NAMALWA (cell line): ENCODE data around the gene PRPF40B.

ENCODE experiments used
- DNase-seq: peaks from one replicate; pipeline ENCODE4 v3.0.0-alpha.2; 2015; ENCODE audit warnings: low spot score

The PRPF40B gene

DNA sequence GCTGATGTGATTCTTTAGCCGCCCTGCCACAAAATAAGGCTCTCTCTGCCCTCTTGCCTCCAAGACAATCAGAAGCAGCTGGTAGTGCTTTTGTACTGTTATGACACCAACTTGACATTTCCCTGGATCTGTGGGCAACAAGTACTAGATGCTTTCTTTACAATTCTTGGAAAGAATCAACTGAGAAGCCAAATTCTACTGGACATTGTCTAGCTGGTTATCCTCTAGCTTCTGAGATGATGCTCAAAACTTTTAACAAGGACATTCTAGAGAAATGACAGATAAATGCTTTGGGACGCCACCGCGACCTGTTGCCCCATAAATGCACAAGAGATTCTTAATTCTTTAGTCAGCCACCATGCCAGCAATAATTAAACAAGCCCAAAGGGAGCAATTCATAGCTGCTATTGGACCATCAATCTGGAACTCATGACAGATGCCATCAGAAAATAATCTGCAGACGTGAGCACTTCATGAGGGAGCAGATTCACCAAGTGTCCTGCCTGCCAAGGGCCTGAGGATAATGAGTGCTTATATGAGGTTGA is 61.0 kb downstream of the PRPF40B start:
- DNase-seq = no peak

DNA sequence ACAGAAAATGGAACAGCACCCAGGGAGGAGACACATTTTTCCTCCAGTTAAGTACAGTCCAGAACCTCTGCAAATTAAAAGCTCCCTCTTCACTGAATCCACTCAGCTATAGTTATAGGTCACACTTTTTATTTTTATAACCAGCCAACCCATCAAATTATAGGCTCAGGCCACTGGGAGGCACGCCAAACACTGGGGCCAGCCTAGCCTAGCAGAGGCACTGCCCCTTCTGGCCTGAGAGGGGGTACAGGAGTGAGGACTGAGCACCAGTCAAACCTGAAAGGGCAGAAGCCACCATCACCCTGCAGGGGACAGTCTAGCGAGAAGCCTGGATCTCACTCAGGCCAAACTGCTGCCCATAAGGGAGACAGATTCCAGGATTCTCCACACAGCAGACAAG is 64.6 kb downstream of the PRPF40B start:
- DNase-seq = no peak

DNA sequence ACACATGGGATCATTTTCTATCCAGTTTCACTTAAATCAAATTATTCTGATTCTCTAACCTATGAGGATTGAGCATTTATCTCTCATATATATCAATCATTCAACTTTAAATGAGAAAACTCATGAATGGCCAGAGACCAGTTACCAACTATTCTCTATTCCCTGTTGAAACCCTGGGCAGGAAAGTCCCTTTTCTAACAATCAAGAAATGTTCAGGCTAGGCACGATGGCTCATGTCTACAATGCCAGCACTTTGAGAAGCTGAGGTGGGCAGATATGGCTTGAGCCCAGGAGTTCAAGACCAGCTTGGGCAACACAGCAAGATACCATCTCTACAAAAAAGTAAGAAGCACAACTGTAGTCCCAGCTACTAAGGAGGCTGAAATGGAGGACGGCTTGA is 65.9 kb downstream of the PRPF40B start:
- DNase-seq = no peak

DNA sequence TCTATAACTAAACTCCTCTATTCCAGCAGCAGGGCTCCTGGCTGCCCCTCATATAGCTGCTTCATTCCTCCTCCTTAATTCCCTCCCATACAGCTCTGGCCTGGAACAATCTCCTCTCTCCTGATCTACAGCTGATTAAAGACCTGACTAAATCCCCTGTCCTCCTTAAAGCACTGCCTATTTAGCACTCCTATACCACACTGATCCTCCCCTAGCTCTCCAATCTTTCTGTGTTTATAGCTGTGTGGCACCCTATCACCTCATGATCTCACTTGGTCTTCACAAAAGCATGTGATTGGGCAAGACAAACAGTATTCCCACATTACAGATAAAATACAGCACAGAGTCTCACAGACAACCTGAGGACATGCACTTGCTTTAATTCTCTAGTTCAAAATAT is 66.4 kb downstream of the PRPF40B start:
- no peak for DNase-seq

DNA sequence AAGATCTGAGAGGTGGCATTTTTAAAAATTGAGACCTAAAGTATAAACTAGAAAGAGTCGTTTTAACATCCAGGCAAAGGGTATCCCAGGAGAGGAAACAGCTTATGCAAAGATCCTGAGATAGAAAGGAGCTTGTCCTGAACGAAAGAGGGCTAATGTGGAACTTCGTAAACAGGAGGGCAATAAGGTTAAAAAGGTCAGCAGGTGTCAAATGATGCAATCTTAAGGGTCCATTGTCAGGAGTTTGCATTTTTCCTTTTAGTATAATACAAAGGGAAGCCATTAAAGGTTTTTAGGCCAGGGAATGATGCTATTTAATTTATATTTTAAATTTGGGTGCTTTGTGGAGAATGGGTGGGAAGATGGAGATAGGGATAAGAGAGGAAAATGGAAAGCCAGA is 69.5 kb downstream of the PRPF40B start:
- no peak for DNase-seq

DNA sequence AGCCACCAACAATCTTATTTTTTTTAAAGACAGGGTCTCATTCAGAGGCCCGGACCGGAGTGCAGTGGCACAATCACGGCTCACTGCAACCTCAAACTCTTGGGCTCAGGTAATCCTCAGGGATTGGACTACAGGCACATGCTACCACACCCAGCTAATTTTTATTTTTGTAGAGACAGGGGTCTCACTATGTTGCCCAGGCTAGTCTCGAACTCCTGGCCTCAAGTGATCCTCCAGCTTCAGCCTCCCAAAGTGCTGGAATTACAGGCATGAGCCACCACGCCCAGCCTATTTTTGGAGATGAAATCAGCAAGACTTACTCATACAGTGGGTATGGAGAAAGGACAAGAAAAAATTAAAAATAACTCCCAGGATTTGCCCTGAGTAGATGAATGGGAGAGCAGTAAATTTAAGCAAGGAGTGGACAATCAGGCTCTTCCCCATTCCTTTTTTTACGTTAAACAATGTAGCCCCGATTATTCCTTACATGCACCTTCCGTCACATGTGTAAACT is 70.6 kb downstream of the PRPF40B start:
- no peak for DNase-seq
